ES-I3 (cell line): ENCODE results near the gene ABCA7.
"Not testable (repeated sequence)": the region's sequence is repeated elsewhere in the genome, so short reads cannot be mapped to it uniquely, and the experiment has no call there.

Source experiments
- H3K36me3 ChIP-seq: 2 replicates; pipeline ENCODE4 v1.6.1; 2013; ENCODE audit warnings: mild to moderate bottlenecking, low read length, control low read depth, moderate library complexity; ENCODE audit not compliant: insufficient read depth
- H3K4me1 ChIP-seq: 2 replicates; pipeline ENCODE4 v1.6.1; 2013; ENCODE audit warnings: mild to moderate bottlenecking, control low read depth, low read length; ENCODE audit not compliant: insufficient read depth
- H3K9ac ChIP-seq: 2 replicates; pipeline ENCODE4 v1.6.1; 2013; ENCODE audit warnings: low read depth, mild to moderate bottlenecking, low read length, moderate library complexity
- H3K9me3 ChIP-seq: 2 replicates; pipeline ENCODE4 v1.6.1; 2013; ENCODE audit warnings: mild to moderate bottlenecking, low read length, moderate library complexity; ENCODE audit not compliant: control insufficient read depth, insufficient read depth

Gene ABCA7

DNA sequence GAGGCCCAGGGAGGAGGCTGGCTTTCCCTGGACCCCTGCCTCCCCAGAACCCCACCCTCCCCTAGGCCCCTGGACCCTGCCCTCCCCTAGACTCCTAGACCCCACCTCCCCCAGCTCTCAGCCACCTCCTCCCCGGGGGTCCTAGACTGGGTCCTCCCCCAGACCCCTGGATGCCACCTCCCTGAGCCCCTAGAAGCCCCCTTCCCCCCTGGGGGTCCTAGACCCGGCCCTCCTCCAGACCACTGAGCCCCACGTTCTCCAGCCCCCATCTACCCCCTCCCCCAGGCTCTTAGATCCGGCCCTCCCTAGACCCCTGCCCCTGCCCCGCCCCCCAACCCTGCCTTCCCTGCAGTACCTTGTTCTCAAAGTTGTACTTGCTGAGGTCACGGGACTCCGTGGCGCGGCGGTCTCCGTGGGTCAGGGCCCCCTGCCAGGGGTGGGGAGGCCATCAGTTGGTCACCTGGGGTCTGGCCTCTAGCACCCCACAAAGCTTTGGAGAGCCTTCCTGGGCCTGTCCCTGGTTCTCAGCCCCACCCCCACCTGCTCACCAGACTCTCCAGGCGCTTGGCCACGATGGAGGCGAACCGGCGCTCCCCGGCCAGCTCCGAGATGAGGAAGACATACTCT is 71.8 kb downstream of the ABCA7 start:
- Histone ChIP-seq H3K9me3 (no peaks in the 10 kb centered on the region), H3K4me1 (peaks cover 12% of the 10 kb centered on the region; the same call in 1 of the 2 replicates), H3K36me3 (no peaks in the 10 kb centered on the region), H3K9ac (no peak overlapping the region)

DNA sequence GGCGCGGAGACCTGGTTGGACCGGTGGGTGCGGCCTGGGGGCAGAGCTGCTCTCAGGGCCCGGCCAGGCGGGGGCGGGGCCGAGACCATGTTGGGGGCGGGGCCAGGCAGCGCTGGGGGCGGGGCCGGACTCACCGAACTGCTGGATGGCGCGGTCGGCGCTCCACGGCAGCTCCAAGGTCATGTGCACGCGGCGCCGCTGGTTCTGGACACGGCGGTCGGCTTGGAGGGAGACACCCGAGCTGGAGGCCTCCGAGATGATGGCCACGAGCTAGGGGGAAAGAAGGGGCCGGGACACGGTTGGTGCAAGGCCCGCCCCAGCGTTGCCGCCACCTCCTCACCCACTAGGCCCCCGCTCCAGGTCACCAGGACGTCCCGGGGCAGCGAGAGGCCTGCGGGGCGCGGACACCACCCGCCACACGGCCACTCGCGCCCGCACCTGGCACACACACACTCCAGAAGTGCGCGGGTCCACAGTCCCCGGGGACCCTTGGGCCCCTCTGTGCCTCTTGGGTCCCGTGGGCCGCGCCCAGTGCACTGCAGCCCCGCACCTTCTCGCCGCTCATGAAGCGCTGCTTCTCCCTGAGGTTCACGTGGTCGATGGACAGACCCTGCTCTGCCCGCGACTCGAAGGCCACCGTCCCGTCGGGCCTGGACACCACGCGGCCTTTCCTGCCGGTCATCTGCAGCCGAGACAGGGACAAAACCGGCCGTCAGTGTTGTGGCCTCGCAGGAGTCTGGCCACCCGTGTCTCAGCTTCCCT is 72.5 kb downstream of the ABCA7 start:
- peaks cover 12% of the 10 kb centered on the region; the same call in 1 of the 2 replicates for H3K4me1 ChIP-seq
- H3K36me3 ChIP-seq = no peaks in the 10 kb centered on the region
- no peak overlapping the region for H3K9ac ChIP-seq
- no peaks in the 10 kb centered on the region for H3K9me3 ChIP-seq

DNA sequence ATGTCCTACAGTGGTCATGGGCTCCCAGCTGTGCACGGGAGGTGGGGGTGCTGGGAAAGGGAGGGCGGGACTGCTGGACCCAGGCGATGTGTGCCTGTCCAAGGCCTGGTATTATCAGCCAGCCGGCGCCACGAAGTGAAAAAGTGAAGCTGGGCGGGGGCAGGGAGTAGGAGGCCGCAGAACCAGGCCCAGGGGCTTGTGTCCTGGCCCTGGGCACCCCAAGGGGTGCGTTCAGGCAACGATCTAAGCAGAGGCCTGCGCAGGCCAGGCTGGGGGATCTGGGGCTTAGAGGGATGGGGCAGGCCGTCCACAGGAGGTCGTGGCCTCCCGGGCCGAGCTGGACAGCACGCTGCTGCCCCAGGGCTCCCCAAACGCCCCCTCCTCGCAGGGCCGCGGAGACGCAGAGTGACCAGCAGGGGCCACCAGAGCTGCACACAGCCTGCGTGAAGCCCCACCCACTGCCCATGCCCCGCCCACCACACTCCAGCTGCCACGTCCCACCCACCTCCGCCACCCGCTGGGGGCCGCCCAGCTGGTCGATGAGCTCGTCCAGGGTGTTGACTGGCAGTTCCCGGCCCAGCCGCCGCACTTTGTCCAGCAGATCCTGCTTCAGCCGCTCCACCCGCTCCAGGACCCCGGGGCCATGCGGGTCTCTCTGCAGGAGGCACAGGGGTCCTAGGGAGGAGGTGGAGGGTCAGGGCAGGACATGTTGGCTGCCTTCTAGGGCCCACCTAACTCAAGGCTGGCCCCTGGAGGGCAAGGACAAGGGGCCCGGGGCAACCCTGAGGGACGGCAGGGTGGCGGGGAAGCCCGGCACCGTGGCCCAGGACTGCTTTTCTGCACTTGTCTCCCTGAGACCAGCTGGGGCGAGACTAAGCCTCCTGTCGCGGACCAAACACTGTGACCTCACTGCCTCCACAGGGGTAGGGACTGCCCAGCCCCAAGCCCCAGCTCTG is 73.4 kb downstream of the ABCA7 start:
- peaks cover 12% of the 10 kb centered on the region; the same call in 1 of the 2 replicates for H3K4me1 ChIP-seq
- no peak overlapping the region for H3K9ac ChIP-seq
- H3K36me3 ChIP-seq = no peaks in the 10 kb centered on the region
- no peaks in the 10 kb centered on the region for H3K9me3 ChIP-seq

DNA sequence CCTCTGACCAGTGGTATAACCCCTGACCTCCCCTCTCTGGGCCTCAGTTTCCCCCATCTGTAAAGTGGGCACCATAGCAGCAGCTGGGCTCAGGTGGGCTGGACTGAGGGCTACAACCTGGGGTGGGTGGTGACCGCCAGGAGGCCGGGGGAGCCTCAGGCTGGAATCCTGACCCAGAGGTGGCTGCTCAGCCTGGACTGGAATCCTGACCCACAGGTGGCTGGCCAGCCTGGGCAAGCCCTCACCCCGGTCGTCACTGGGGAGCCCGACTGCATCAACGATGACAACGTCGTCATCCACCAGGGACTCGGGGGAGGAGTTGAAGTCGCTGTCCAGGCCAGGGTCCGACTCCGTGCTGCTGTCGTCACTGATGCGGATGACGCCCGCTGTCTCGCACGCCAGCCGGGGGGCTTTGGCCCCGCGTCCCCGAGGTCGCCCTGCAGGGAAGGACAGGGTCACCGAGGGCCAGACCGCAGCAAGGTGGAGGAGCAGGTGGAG is 74.1 kb downstream of the ABCA7 start:
- H3K36me3 ChIP-seq = no peaks in the 10 kb centered on the region
- H3K9me3 ChIP-seq = no peaks in the 10 kb centered on the region
- H3K9ac ChIP-seq = no peak overlapping the region
- H3K4me1 ChIP-seq = peaks cover 12% of the 10 kb centered on the region; the same call in 1 of the 2 replicates

DNA sequence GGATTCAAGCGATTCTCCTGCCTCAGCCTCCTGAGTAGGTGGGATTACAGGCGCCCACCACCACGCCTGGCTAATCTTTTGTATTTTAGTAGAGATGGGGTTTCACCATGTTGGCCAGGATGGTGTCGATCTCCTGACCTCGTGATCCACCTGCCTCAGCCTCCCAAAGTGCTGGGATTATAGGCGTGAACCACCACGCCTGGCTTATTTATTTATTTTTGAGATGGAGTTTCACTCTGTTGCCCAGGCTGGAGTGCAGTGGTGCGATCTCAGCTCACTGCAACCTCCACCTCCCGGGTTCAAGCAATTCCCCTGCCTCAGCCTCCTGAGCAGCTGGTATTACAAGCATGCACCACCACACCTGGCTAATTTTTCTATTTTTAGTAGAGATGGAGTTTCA is 74.8 kb downstream of the ABCA7 start:
- H3K9me3 ChIP-seq, H3K36me3 ChIP-seq, H3K9ac ChIP-seq: not testable (repeated sequence)
- H3K4me1 ChIP-seq = peaks cover 12% of the 10 kb centered on the region; the same call in 1 of the 2 replicates
